NB4 (cell line): Measurements from ENCODE around the gene C5orf15.

Source experiments
- DNase-seq: peaks from one replicate; pipeline ENCODE4 v3.0.0; 2010; ENCODE audit warnings: low read depth
- H3K4me3 ChIP-seq: one replicate; pipeline ENCODE4 v1.5.1; 2011; ENCODE audit warnings: mild to moderate bottlenecking, low read depth, low read length, moderate library complexity
- TF ChIP-seq, protein P1 (sequence below): IDR thresholded peaks from one replicate; pipeline ENCODE4 v1.5.1; 2012; ENCODE audit warnings: low read depth, low read length

The C5orf15 gene

DNA sequence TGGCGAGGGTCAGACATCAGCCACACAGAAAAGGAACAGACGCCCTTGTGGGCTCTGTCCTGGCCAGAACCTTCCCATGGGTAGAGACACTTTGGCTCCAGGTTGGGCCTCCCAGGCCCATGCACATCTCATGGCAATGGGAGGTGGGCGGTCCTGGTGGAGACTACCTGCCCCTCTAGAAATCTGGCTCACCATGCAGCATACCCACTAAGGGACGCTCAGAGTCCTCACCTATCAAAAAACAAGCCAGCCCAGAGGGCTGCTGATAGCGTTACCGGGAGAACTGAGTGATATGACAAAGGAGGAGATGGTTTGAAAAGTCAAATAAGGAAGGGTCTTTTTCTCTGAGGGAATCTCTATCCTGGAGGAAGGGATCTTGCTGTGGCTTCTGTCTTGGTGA is 62.1 kb downstream of the C5orf15 start:
- DNase-seq: no peak
- TF ChIP-seq, protein P1, sequence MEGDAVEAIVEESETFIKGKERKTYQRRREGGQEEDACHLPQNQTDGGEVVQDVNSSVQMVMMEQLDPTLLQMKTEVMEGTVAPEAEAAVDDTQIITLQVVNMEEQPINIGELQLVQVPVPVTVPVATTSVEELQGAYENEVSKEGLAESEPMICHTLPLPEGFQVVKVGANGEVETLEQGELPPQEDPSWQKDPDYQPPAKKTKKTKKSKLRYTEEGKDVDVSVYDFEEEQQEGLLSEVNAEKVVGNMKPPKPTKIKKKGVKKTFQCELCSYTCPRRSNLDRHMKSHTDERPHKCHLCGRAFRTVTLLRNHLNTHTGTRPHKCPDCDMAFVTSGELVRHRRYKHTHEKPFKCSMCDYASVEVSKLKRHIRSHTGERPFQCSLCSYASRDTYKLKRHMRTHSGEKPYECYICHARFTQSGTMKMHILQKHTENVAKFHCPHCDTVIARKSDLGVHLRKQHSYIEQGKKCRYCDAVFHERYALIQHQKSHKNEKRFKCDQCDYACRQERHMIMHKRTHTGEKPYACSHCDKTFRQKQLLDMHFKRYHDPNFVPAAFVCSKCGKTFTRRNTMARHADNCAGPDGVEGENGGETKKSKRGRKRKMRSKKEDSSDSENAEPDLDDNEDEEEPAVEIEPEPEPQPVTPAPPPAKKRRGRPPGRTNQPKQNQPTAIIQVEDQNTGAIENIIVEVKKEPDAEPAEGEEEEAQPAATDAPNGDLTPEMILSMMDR: no peak
- no peak overlapping the region for H3K4me3 ChIP-seq
